KMS-11 (cell line): ENCODE measurements around the gene DAB2IP.

Source experiments
- H2AFZ ChIP-seq: fragments of 200-600 bp; sonication (generic); 2 replicates; pipeline ENCODE4 v1.6.1; 2016; ENCODE audit warnings: antibody characterized with exemption, mixed run types, low read depth
- H3K27ac ChIP-seq: fragments of 200-600 bp; sonication (generic); 2 replicates; pipeline ENCODE4 v1.6.1; 2016; ENCODE audit warnings: mild to moderate bottlenecking, mixed run types
- H3K27me3 ChIP-seq: fragments of 200-600 bp; sonication (generic); 2 replicates; pipeline ENCODE4 v1.6.1; 2017; ENCODE audit warnings: mild to moderate bottlenecking, low read depth, mixed run types, moderate library complexity; ENCODE audit not compliant: insufficient read depth
- H3K36me3 ChIP-seq: fragments of 200-600 bp; sonication (generic); 2 replicates; pipeline ENCODE4 v1.6.1; 2017; ENCODE audit warnings: mild to moderate bottlenecking, mixed run types; ENCODE audit not compliant: insufficient read depth
- H3K4me1 ChIP-seq: fragments of 200-600 bp; sonication (generic); 2 replicates; pipeline ENCODE4 v1.6.1; 2016; ENCODE audit warnings: mild to moderate bottlenecking, low read depth, mixed run types; ENCODE audit not compliant: poor library complexity, severe bottlenecking
- H3K4me2 ChIP-seq: fragments of 200-600 bp; sonication (generic); 2 replicates; pipeline ENCODE4 v1.7.0; 2016; ENCODE audit warnings: mild to moderate bottlenecking, mixed run types
- H3K4me3 ChIP-seq: fragments of 200-600 bp; sonication (generic); IDR thresholded peaks from 2 replicates; pipeline ENCODE4 v1.6.1; 2017; ENCODE audit warnings: low read depth, low read length, mixed read lengths; ENCODE audit not compliant: insufficient read depth
- H3K79me2 ChIP-seq: fragments of 200-600 bp; sonication (generic); 2 replicates; pipeline ENCODE4 v1.6.1; 2016; ENCODE audit warnings: low read depth, mixed run types; ENCODE audit not compliant: insufficient read depth
- H3K9ac ChIP-seq: fragments of 200-600 bp; sonication (generic); 2 replicates; pipeline ENCODE4 v1.6.1; 2016; ENCODE audit warnings: mild to moderate bottlenecking, mixed run types
- H4K20me1 ChIP-seq: fragments of 200-600 bp; sonication (generic); 2 replicates; pipeline ENCODE4 v1.6.1; 2016; ENCODE audit warnings: mild to moderate bottlenecking, mixed run types; ENCODE audit not compliant: insufficient read depth
- TF ChIP-seq, protein P1 (sequence below): fragments of 200-600 bp; sonication (generic); conservative IDR thresholded peaks from 2 replicates; pipeline ENCODE4 v1.6.1; 2017; ENCODE audit warnings: low read depth, mild to moderate bottlenecking, antibody characterized with exemption, low read length, moderate library complexity, mixed read lengths

Gene DAB2IP

DNA sequence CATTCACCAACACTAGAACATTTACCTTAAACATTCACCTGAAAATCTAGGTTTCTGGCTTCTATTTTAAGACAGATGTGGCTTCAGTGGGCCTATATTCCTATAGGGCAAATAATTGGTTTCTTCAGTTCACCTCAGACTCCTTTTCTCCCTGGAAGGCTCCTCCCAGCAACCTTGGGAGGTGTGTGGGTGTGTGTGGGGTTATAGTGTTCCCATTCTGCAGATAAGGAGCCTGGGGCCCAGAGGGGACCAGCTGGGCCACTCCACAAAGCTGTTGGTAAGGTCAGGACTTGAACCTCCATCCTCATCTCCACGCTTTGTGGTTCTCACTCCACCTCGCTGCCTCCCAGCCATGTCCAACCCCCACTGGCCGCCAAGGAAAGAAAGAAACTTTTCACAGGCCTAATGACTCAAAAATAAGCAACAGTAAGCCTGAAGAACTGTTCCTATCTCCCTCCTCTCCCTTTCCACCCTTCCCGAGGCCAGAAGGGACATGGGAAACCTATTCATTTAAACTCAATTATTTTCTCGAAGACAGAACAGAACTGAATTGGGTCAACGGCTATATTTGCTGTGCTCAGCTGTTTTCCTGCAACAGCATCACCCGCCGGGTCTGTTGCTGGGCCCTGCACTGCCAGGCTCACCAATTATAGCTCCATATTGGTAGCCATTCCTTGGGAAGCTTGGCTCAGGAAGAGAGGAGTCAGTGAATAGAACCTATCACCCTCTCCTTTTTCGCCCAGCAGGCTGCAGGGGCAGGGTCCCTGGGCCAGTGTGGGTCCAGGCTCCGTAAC is 78.5 kb downstream of the DAB2IP start:
- no peaks in the 10 kb centered on the region for H4K20me1 ChIP-seq

DNA sequence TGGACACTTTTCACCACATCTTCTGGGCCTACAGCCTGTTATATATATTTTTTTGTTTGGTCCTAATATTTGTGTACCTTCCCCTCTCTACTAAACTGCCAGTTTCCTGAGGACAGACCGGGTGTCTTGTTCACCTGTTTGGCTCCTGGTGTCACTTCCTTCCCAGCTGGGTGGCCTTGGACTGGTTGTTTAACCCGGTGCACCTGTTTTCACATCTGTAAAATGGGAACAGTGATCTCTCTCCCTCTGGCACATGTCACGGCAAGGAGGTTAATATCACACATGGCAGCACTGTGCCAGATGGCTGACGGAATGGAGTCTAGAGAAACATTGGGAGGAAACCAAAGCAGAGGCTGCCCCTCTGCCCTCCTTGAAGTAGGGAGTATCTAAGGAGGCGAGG is 79.7 kb downstream of the DAB2IP start:
- Histone ChIP-seq H4K20me1 (no peaks in the 10 kb centered on the region), H2AFZ (no peak overlapping the region), H3K4me3 (no peak overlapping the region), H3K36me3 (no peaks in the 10 kb centered on the region), H3K4me1 (peaks cover 61% of the 10 kb centered on the region), H3K9ac (no peak overlapping the region), H3K27ac (no peak overlapping the region), H3K27me3 (no peaks in the 10 kb centered on the region), H3K79me2 (peaks cover 4% of the 10 kb centered on the region; the same call in 1 of the 2 replicates), H3K4me2 (peak overlapping the region; percentile 11; the same call in 1 of the 2 replicates)
- TF ChIP-seq, protein P1, sequence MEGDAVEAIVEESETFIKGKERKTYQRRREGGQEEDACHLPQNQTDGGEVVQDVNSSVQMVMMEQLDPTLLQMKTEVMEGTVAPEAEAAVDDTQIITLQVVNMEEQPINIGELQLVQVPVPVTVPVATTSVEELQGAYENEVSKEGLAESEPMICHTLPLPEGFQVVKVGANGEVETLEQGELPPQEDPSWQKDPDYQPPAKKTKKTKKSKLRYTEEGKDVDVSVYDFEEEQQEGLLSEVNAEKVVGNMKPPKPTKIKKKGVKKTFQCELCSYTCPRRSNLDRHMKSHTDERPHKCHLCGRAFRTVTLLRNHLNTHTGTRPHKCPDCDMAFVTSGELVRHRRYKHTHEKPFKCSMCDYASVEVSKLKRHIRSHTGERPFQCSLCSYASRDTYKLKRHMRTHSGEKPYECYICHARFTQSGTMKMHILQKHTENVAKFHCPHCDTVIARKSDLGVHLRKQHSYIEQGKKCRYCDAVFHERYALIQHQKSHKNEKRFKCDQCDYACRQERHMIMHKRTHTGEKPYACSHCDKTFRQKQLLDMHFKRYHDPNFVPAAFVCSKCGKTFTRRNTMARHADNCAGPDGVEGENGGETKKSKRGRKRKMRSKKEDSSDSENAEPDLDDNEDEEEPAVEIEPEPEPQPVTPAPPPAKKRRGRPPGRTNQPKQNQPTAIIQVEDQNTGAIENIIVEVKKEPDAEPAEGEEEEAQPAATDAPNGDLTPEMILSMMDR = no peak

More for the DNA sequence above, 78.5 kb downstream of the DAB2IP start:
- TF ChIP-seq, protein P1 = no peak
- H3K4me3 ChIP-seq = no peak overlapping the region
- no peak overlapping the region for H3K9ac ChIP-seq
- H3K79me2 ChIP-seq = 0 out of 2 replicates have a peak, but pooled peaks cover 4% of the 10 kb centered on the region
- H2AFZ ChIP-seq = no peak overlapping the region
- H3K4me1 ChIP-seq = peaks cover 49% of the 10 kb centered on the region
- H3K4me2 ChIP-seq = no peak overlapping the region
- H3K36me3 ChIP-seq = no peaks in the 10 kb centered on the region
- no peaks in the 10 kb centered on the region for H3K27me3 ChIP-seq
- no peak overlapping the region for H3K27ac ChIP-seq

DNA sequence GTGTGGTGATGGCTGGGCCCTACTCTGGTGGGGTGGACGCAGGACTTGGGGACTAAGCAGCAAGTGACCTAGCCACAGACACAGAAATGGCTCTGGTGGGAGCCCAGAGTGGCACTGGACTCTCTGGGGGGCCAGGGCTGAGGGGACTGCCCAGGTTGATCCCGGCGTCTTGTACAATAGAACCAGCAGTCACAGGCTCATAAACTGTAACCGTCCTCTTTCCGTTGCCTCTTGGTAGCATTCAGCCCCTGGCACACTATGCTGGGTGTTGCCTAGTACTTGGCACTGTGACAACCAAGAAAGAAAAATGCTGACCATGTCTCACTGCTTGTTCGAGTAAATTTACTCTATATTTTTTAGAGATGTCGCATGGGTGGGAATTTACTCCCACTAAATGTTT is 80.5 kb downstream of the DAB2IP start:
- H3K27ac ChIP-seq = peak overlapping the region; percentile 58; the same call in 1 of the 2 replicates
- H4K20me1 ChIP-seq = no peaks in the 10 kb centered on the region
- H3K36me3 ChIP-seq = no peaks in the 10 kb centered on the region
- peaks cover 4% of the 10 kb centered on the region; the same call in 1 of the 2 replicates for H3K79me2 ChIP-seq
- TF ChIP-seq, protein P1 = no peak
- H2AFZ ChIP-seq = no peak overlapping the region
- peaks cover 65% of the 10 kb centered on the region for H3K4me1 ChIP-seq
- H3K27me3 ChIP-seq = no peaks in the 10 kb centered on the region
- no peak overlapping the region; the same call in 1 of the 2 replicates for H3K9ac ChIP-seq
- no peak overlapping the region for H3K4me3 ChIP-seq
- H3K4me2 ChIP-seq = peak overlapping the region; percentile 54

DNA sequence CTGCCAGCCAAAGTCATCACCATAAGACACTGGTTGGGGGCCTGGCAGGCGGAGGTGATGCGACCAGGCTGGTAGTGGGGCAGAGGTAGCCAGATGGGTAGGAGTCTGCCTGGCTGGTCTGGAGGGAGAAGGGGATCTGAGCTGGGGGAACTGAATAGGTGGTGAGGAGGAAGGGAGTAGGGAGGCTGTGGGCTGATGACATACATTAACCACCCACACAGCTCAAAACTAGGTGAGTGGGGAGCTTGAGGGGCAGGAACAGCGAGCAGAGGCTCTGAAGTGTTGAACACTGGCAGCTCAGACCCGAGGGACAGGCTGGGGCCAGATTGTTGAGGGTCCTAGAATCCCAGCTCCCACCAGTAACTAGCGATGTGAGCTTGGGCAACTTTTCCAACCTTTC is 81.0 kb downstream of the DAB2IP start:
- Histone ChIP-seq H4K20me1 (no peaks in the 10 kb centered on the region), H3K79me2 (peaks cover 4% of the 10 kb centered on the region; the same call in 1 of the 2 replicates), H3K27me3 (no peaks in the 10 kb centered on the region), H2AFZ (no peak overlapping the region), H3K4me2 (peak overlapping the region; percentile 54), H3K36me3 (no peaks in the 10 kb centered on the region), H3K4me1 (peaks cover 70% of the 10 kb centered on the region), H3K9ac (peak overlapping the region; percentile 9; the same call in 1 of the 2 replicates), H3K27ac (peak overlapping the region; percentile 58), H3K4me3 (no peak overlapping the region)
- TF ChIP-seq, protein P1 = no peak
